NCI-H146 (cell line): ENCODE results near the gene GRN.
"Not testable (repeated sequence)": the region's sequence is repeated elsewhere in the genome, so short reads cannot be mapped to it uniquely, and the experiment has no call there.

ENCODE experiments used
- DNase-seq: peaks from one replicate; lab custom pipeline; 2025; lab: John Stamatoyannopoulos, UW

Gene GRN

DNA sequence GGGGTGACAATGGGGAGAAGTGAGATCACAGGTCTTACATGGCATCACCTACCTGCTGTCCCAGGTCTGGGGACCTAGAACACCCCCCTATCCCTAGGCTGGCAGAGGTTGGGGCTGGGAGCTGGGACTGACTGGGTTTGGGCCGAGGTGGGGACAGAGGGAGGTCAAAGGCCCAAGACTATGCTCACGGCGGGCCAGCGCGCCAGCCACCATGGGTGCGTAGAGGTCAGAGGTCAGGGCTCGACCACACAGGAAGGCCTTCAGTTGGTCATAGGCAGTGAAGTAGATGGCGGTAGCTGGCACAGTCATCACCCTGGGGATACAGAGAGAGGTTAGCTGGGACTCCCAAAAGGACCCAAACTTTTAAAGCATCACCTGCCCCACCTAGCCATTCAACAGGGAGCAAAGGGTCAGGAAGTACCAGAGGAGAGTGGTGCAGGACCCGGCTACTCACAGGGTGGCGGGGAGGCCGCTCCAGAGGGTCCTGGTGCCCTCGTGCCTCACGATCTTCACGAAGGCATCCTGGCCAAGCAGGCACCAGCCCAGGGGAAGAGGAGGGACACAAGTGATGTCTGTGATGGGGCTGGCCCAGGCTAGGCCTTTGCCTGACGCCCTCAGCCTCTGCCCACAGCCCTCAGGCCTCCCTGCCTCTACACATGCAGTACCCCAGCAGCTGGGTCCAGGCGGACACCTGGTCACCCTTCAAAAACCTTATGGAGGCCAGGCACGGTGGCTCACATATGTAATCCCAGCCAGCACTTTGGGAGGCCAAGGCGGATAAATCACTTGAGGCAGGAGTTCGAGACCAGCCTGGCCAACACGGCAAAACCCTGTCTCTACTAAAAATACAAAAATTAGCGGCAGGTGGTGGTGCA is 23.6 kb upstream of the GRN start:
- no peak for DNase-seq

GRCh38 chr17:44322236-44322895 is 22.7 kb upstream of the GRN start:
- no peak for DNase-seq

GRCh38 chr17:44323359-44324091 is 21.6 kb upstream of the GRN start:
- DNase-seq, result no peak

- peak; percentile 45 for DNase-seq
Measured at GRCh38 chr17:44324092-44324570, 21.0 kb upstream of the GRN start.

DNA sequence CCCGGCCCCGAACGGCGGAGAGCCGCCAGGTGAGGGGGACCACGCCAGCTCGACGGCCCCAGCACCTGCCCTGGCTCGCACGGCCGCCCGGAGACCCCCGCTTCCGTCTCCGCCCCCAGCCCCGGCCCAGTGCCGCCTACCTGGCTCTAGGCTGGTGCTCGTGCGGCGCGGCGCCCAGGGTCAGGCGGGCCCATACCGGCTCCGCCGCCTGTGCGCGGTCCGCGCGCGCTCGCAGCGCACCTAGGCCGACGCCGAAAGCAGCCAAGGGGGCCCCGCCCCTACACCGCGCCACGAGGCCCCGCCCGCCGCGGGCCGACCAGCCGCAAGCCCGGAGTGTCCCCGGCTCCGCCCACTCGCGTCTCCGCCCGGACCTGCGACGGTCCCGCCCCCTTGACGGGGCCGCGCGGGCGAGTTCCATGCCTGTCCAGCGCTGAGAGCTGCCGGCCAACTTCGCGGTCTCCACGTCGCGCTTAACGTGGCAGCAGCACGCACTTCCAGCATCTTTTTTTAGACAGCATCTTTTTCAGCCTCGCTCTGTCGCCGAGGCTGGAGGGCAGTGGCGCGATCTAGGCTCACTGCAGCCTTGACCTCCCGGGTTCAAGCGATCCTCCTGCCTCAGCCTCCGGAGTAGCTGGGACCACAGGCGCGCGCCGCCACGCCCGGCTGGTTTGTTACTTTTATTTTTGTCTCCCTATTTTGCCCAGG is 20.4 kb upstream of the GRN start, which contains the start of gene SLC25A39:
Gene SLC25A39 (minus strand): TSS at position 253 of the 705 bp plus-strand sequence. CDS start 1,261 bp downstream, outside the sequence.
- DNase-seq, result peak; percentile 93

DNA sequence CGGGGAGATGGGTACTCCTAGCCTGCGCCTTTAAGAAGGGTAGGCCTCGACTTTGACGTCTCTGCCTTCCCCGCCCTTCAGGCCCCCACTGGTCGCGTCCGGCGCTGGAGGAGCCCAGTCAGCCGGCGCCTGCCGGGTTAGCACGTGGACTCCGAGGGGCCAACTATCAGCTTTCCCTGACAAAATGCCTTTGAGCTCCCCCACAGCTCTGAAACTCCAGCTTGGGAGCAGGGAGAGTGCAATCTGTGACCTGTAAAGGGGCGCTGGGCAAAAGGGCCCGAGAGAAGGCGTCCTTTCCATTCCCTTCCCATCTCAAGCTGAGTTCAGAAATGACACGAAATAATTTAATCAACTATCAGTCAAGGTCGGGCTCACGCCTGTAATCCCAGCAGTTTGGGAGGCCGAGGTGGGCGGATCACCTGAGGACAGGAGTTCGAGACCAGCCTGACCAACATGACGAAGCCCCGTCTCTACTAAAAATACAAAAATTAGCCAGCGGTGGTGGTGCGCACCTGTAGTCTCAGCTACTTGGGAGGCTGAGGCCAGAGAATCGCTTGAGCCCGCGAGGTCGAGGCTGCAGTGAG is 18.1 kb upstream of the GRN start:
- DNase-seq, result peak; percentile 95

DNA sequence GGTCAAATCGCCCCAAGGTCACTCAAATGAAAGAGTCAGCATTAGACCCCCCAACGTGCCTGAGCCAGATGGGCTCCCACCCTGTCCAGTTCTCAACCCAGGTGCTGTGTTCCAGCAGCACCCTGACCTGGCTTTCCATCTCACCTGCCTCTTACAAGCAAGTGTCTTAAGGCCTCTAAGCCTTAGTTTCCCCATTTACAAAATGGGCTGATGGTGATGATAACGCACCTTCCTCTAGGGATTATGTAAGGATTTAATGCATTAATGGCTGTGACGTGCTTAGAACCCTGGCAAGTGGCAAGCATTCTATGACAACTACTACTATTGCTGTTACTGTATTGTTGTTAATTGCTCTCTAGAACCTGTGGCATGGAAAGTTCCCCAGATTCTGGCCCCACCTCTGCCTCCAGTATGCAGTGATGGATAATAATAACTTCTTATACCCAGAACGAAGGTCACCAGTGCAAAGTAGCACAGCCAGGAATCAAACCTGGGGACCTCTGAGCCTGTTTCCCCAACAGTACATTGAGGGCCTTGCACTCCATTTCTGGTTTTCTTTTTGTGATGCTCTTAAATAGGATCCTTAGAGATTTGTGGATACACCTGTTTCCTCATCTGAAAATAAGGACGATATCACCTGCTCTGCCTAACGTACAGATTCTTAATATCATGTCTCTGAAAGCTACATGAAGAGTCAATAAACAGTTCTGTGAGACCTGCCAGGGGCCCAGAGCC is 17.2 kb upstream of the GRN start:
- no peak for DNase-seq

GRCh38 chr17:44329516-44329915 is 15.6 kb upstream of the GRN start:
- DNase-seq, result not testable (repeated sequence)

- DNase-seq, result not testable (repeated sequence)
Measured at GRCh38 chr17:44330263-44330662, 14.8 kb upstream of the GRN start.

GRCh38 chr17:44331249-44331760 is 13.8 kb upstream of the GRN start:
- DNase-seq, result peak; percentile 82

DNA sequence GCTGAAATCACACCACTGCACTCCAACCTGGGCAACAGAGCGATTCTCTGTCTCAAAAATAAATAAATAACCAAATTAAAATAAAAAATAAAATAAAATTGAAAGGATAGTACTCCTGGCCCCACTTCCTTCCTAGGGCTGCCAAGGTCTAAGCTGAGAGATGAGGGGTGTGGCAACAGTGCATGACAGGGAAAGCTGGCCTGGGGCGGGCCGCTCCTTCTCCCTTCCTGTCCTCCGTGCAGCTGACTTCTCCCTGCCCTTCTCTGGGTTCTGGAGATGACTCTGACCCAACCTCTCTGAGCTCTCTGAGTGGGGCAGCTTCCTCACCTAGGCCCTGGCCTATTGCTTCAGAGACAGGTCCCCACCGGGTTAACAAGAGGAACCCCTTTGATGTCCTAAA is 11.7 kb upstream of the GRN start:
- no peak for DNase-seq

GRCh38 chr17:44334315-44334714 is 10.8 kb upstream of the GRN start:
- DNase-seq, result no peak

- no peak for DNase-seq
Measured at GRCh38 chr17:44334727-44335126, 10.4 kb upstream of the GRN start.

- DNase-seq, result no peak
Measured at GRCh38 chr17:44335564-44335963, 9.5 kb upstream of the GRN start.

- DNase-seq, result no peak
Measured at GRCh38 chr17:44335968-44336367, 9.1 kb upstream of the GRN start.

DNA sequence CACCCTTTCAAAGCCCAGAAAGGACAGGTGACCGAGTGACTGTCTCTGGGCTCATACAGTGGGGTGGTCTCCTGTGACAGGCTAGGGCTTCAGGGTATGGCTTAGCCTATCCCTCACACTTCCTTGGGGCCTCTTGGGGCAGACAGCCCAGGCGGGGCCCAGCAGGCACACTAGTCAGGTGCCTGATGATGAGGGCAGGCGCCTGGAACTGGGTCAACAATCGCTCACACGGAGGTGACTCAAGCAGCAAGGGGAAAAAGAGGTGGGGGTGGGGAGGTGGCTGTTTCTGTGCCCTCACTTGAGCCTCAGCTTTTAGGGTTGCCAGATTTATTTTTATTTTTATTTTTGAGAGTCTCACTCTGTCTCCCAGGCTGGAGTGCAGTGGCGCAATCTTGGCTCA is 6.4 kb upstream of the GRN start:
- no peak for DNase-seq

GRCh38 chr17:44340553-44340952 is 4.5 kb upstream of the GRN start:
- not testable (repeated sequence) for DNase-seq

DNA sequence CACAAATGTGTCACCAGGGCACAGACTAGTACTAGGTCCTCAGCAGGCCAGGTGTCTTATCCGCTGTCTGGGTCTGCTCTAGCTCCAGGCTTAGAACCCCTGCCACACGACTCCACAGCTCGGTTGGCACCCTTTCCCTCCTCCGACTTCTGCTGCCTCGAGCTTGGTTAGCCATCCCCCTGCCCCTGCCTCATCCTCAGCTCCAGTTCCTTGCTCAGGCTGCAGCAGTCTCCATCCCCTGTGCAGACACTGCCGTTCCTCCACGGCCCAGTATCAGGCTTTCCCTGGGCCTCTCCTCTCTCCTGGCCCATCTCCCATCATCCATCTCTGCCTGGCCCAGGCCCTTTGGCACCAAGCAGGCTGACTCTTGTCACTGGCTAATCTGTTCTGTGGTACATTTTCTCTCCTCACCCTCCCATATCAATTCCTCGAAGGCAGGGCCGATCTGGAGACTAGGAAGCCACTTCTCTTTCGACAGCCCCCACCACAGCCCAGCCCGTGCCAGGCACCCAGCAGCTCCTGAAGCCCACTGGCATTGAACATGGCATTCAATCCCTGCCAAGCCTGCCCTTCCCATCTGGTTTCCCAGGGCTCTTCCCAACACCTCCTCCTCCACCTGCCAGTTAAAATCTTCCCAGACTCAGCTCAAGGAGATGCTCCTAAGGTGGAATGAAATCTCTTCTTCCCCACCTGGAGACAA is 1.4 kb upstream of the GRN start:
- DNase-seq, result no peak

DNA sequence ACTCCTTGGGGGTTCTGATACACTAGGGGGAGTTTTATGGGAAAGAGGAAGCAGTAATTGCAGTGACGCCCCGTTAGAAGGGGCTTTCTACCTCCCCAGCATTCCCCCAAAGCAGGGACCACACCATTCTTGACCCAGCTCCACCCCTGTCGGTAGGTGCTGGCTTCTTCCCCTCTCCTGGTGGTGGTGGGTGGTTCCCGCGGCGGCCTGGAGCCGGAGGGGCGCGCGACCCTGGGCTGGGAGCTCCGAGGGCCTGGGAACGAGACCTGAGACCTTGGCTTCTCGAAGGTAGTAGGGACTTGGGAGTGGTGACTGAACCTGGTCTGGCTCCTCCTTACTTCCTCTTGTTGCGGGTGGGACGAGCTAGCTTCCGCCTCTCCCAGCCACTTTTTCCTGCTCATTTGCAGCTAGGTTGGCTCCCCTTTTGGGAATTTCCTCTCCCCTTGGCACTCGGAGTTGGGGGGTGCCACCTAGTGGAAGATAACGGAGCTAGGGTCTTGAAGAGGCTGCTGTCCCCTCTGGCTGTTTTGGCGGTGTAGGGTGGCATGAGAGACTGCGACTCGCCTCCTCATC is 438 bp downstream of the GRN start:
- peak; percentile 74 for DNase-seq
